GM03348 (cell line): ENCODE measurements around the gene MAP7.
"Not testable (repeated sequence)": the region's sequence is repeated elsewhere in the genome, so short reads cannot be mapped to it uniquely, and the experiment has no call there.

Source experiments
- DNase-seq: peaks from one replicate; pipeline ENCODE4 v3.0.0; 2012; ENCODE audit warnings: low spot score

Gene MAP7

GRCh38 chr6:136550330-136551071, at the start of gene MAP7:
TSS of gene MAP7 (minus strand) at chr6:136550422. CDS start at chr6:136550408, 14 bp downstream.
- peak; percentile 79 for DNase-seq

GRCh38 chr6:136599329-136600011, 49.2 kb upstream of the MAP7 start:
- no peak for DNase-seq

DNA sequence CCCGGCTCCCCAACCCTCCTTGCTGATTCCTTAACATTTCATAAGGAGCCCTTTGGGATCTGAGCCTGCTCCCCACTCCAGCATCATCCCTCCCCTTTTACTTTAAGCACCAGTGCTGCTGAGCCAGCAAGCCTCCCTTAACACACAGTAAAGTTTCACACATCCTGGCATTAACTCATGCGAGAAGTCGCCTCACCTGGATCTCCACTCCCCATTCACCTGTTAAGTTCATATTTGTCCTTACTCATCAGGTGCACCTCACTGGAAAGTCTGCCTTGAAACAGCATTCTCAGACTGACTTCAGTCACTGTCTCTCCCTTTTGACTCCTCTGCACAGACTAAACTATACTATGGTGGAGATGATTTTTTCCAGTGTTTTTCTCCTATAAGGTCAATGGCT, 47.8 kb upstream of the MAP7 start:
- no peak for DNase-seq

GRCh38 chr6:136594671-136595070, 44.4 kb upstream of the MAP7 start:
- no peak for DNase-seq

DNA sequence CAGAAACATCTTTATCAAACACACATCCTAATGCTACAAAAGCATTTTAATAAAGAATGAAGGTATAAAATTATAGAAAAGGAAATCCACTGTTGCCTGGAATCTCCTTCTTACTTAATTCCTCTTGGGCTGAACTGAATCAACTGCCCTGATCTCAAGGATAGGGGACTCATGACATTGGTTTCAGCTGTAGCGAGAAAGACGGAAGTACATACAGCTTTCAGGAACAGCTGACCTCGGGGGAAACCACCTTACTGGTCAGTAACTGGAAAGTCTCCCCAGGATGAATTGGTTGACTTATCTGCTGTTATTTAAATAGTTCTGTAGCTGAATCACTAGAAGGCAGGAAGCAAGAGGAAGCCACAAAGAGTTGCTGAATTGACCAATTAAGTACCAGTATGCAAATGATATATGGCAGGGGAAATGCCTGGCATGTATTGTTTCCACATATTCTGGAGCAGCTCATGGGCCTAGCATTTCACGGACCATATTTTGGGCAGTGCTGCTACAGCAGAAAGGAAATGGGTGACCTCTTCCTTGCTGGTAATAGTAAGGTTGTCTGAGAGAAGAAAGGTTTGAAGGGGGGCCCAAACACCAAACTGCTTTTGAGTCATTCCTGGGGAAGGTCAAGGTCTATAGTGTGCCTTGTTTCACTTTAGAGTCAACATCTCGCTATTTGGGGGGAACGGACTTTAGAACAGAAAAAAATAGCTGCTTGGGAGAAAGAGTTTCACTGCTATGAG, 43.7 kb upstream of the MAP7 start:
- peak; percentile 87 for DNase-seq

GRCh38 chr6:136592930-136593673, 42.9 kb upstream of the MAP7 start:
- peak; percentile 46 for DNase-seq

DNA sequence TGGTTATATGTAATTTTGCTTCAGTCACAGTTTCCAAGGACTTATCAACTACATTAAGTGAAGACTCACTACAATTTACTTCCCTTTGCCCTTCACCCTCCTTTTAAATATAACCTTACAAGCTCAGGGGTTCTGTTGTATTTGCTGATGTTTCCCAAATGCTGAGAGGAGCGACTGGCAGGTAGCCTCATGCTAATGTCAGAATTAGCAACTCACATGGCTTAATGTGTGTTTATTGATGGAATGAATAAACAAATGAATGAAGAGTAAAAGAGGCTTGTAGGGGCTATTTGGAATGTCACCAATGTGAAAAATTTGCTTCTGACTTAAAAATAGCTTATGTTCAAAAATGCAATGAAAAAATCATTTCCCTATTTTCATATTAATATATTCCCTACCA, 41.4 kb upstream of the MAP7 start:
- DNase-seq = no peak

DNA sequence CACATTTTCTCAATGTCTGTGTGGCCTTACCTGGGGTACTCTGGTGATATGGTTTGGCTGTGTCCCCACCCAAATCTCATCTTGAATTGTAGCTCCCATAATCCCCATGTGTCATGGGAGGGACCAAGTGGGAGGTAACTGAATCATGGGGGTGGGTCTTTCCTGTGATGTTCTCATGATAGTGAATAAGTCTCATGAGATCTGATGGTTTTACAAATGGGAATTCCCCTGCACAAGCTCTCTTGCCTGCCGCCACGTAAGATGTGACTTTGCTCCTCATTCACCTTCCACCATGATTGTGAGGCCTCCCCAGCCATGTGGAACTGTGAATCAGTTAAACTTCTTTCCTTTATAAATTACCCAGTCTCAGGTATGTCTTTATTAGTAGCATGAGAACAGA, 40.6 kb upstream of the MAP7 start:
- not testable (repeated sequence) for DNase-seq

GRCh38 chr6:136587527-136587926, 37.3 kb upstream of the MAP7 start:
- DNase-seq = no peak

DNA sequence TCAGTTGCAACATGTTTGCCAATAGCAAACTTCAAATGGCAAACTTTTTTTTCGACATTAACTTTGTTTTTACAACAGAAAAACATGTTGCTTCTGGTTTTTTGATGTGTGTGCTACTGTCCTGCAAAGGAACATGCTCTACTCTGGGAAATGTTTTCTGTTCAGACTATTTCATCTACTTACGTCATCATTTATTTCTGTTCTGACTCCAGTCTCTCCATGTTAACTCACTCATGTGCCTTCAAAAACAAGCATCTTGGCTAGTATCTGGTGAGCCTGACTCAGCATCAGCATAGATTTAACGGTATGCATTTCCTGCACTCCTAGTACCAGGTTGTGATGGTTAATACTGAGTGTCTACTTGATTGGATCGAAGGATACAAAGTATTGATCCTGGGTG, 36.1 kb upstream of the MAP7 start:
- DNase-seq = peak; percentile 44

- DNase-seq = not testable (repeated sequence)
Measured at GRCh38 chr6:136585523-136585922, 35.3 kb upstream of the MAP7 start.

- not testable (repeated sequence) for DNase-seq
Measured at GRCh38 chr6:136584290-136584689, 34.1 kb upstream of the MAP7 start.

- DNase-seq = peak; percentile 73
Measured at GRCh38 chr6:136582711-136583471, 32.7 kb upstream of the MAP7 start.

GRCh38 chr6:136579800-136580199, 29.6 kb upstream of the MAP7 start:
- DNase-seq = peak; percentile 9

DNA sequence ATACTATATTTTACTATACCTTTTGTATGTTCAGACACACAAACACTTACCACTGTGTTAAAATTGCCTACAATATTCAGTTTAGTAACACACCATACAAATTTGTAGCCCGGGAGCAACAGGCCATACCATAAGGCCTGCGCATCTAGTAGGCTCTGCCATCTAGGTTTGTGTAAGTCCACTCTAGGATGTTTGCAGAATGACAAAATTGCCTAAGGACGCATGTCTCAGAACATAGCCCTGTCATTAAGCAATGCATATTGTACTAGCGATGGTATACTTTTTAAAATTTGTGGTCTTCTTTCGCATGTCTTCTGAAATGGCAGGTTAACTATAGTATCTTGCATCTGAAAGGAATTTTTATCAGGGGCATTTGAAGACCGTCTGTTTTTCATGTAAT, 26.6 kb upstream of the MAP7 start:
- no peak for DNase-seq

- DNase-seq = no peak
Measured at GRCh38 chr6:136571496-136571895, 21.3 kb upstream of the MAP7 start.

DNA sequence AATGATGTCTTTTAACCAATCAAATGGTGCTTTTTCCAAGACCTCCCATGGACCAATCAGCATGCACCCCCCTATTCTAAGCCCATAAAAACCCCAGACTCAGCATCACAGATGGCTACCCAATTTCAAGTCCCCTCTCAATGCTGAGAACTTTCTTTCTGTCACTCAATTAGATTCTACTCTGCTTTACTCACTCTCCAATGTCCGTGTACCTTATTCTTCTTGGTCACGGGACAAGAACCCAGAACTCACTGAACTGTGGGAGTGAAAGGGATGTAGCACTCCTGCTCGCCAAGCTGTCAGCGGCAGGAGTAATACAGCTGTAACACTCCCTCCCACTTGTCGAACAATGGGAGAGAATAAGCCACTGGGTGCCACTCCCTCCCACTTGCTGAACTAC, 20.8 kb upstream of the MAP7 start:
- DNase-seq = no peak

GRCh38 chr6:136568129-136568528, 17.9 kb upstream of the MAP7 start:
- DNase-seq = no peak

- no peak for DNase-seq
Measured at GRCh38 chr6:136567688-136568087, 17.5 kb upstream of the MAP7 start.

DNA sequence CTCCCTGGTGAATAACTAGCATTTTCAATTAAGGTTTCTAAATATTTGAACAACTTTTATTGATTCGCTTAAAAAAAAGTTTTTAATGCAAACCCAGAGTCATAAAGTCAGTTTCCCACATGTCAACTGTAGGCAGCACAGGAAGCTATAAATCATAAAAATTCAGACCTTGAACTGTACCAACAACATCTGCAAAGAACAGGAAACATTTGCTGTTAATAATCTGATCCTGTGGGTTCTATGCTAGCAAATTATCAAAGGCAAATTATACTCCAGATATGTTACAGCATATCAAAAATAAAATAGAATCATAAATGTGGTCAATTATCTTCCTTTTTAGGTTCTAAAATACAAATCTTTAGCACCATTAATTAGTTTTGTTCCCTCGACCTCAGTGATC, 16.6 kb upstream of the MAP7 start:
- no peak for DNase-seq

DNA sequence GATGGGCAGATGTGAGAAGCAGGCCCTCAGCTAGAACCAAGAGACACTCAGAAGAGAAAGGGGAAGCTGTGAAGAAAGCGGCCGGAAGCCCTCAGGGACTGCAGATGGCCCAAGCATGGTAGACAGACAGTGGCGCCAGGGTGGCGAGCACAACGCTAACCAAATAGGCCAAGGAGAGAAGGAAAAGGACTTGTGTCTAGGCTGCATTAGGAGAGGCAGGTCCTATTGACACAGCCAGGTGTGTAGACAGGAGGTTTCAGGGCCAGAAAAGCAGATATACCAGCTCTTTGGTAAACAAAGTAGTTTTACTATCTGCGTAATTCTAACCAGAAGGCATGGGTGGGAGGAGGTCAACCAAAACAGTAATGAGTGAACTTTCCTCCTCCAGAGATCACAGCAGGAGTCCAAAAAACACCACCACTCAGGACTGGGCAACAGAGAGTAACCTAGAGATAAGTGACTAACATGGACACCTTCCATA, 15.8 kb upstream of the MAP7 start:
- no peak for DNase-seq
